Measurements from ENCODE around the gene RPA3.

The RPA3 gene

GRCh38 chr7:7651479-7651878 is 66.9 kb downstream of the RPA3 start:
- TF ChIP-seq, protein P1, sequence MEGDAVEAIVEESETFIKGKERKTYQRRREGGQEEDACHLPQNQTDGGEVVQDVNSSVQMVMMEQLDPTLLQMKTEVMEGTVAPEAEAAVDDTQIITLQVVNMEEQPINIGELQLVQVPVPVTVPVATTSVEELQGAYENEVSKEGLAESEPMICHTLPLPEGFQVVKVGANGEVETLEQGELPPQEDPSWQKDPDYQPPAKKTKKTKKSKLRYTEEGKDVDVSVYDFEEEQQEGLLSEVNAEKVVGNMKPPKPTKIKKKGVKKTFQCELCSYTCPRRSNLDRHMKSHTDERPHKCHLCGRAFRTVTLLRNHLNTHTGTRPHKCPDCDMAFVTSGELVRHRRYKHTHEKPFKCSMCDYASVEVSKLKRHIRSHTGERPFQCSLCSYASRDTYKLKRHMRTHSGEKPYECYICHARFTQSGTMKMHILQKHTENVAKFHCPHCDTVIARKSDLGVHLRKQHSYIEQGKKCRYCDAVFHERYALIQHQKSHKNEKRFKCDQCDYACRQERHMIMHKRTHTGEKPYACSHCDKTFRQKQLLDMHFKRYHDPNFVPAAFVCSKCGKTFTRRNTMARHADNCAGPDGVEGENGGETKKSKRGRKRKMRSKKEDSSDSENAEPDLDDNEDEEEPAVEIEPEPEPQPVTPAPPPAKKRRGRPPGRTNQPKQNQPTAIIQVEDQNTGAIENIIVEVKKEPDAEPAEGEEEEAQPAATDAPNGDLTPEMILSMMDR (IDR thresholded peaks at IDR 0.05; ENCODE audit: control extremely low read depth, extremely low read depth, low read depth, missing control alignments): no peak
- no peak for DNase-seq (ENCODE audit: extremely low spot score)
- ChIA-PET POLR2A (no interaction called here), CTCF (interaction anchor here (1.1 to 3.1 kb wide), 2 partner anchors 11 to 68 kb away, joined by 3 to 19 read pairs; partner anchors contain the start of gene UMAD1)

DNA sequence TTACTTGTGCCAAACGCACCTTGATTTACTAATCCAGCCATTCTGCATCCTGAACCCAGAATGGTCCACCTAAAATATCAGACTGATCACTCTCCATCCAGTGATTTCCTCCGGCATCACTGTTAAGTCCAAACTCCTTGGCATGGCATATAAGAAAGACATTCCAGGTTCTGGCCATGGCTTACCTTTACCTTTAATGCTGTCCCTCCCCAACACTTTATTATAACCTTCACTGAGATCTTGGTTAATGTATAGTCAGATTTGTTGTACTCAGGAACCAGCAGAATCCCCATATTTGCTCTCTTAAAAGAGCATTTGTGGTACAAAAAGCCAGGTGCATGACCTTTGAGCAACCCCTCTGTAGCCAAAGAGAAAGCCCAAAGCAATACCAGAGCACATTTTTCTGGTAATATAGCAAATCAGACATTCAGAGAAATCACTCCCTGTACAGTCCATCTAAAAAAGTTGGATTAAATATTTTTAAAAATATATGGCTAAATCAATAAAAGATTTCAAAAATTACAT is 67.7 kb downstream of the RPA3 start:
- POLR2A ChIA-PET: no interaction called here
- TF ChIP-seq, protein P1 (IDR thresholded peaks at IDR 0.05; ENCODE audit: control extremely low read depth, extremely low read depth, low read depth, missing control alignments): no peak
- CTCF ChIA-PET: no interaction called here

GRCh38 chr7:7647495-7648036 is 70.8 kb downstream of the RPA3 start:
- CTCF ChIA-PET: interaction anchor here (1.9 kb wide), 1 partner anchor 34 kb away, joined by 5 read pairs; no protein-coding TSS in a partner anchor
- TF ChIP-seq, protein P1 (IDR thresholded peaks at IDR 0.05; ENCODE audit: control extremely low read depth, extremely low read depth, low read depth, missing control alignments): no peak
- POLR2A ChIA-PET: no interaction called here
- DNase-seq (ENCODE audit: extremely low spot score): no peak

More for the DNA sequence above, 67.7 kb downstream of the RPA3 start:
- no peak for DNase-seq (ENCODE audit: extremely low spot score)

- no peak for DNase-seq (ENCODE audit: extremely low spot score)
- POLR2A ChIA-PET: interaction anchor here (1.6 kb wide), 1 partner anchor 548 kb away, joined by 4 read pairs; no protein-coding TSS in a partner anchor
- TF ChIP-seq, protein P1 (IDR thresholded peaks at IDR 0.05; ENCODE audit: control extremely low read depth, extremely low read depth, low read depth, missing control alignments): no peak
- CTCF ChIA-PET: interaction anchor here (1.3 to 4.4 kb wide), 5 partner anchors 10 to 654 kb away, joined by 4 to 19 read pairs (median 5); no protein-coding TSS in a partner anchor
Measured at GRCh38 chr7:7642081-7642480, 76.3 kb downstream of the RPA3 start.

GRCh38 chr7:7641129-7641663 is 77.2 kb downstream of the RPA3 start:
- ChIA-PET POLR2A (interaction anchor here (1.2 to 1.6 kb wide), 3 partner anchors 336 to 549 kb away, joined by 3 to 4 read pairs (median 3); no protein-coding TSS in a partner anchor), CTCF (interaction anchor here (1.1 to 4.4 kb wide), 8 partner anchors 8 to 549 kb away, joined by 3 to 19 read pairs (median 4); no protein-coding TSS in a partner anchor)
- TF ChIP-seq, protein P1 (IDR thresholded peaks at IDR 0.05; ENCODE audit: control extremely low read depth, extremely low read depth, low read depth, missing control alignments): no peak
- no peak for DNase-seq (ENCODE audit: extremely low spot score)

- TF ChIP-seq, protein P1 (IDR thresholded peaks at IDR 0.05; ENCODE audit: control extremely low read depth, extremely low read depth, low read depth, missing control alignments): no peak
- CTCF ChIA-PET: interaction anchor here (0.7 to 4.4 kb wide), 8 partner anchors 9 to 577 kb away, joined by 3 to 19 read pairs (median 4); no protein-coding TSS in a partner anchor
- POLR2A ChIA-PET: interaction anchor here (1.2 kb wide), 2 partner anchors 337 to 538 kb away, joined by 3 read pairs; no protein-coding TSS in a partner anchor
- DNase-seq (ENCODE audit: extremely low spot score): peak; percentile 94
Measured at GRCh38 chr7:7640221-7641128, 77.9 kb downstream of the RPA3 start, which contains the start of gene UMAD1. UMAD1 (plus strand) TSS chr7:7640752; CDS start chr7:7673372, 32,620 bp downstream.

All from GM10248 (cell line).